ENCODE data around the gene CDK13.

DNA sequence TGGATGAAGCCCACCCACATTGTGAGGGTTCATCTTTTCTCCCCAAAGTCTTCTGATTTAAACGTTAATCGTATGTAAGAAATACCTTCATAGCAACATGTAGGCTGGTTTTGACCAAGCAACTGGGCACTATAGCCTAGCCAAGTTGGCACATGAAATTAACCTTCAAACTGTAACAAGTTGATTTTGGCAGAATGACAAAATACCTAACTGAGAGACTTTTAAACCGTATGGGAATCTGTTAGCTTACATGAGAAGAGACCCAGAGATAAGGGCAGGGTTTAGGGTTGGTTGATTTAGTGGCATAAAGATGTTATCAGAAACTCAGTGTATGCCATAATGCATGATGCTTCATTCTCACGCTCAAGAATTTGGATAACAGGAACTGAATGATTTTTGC is 69.5 kb downstream of the CDK13 start:
- TF ChIP-seq, protein P1, sequence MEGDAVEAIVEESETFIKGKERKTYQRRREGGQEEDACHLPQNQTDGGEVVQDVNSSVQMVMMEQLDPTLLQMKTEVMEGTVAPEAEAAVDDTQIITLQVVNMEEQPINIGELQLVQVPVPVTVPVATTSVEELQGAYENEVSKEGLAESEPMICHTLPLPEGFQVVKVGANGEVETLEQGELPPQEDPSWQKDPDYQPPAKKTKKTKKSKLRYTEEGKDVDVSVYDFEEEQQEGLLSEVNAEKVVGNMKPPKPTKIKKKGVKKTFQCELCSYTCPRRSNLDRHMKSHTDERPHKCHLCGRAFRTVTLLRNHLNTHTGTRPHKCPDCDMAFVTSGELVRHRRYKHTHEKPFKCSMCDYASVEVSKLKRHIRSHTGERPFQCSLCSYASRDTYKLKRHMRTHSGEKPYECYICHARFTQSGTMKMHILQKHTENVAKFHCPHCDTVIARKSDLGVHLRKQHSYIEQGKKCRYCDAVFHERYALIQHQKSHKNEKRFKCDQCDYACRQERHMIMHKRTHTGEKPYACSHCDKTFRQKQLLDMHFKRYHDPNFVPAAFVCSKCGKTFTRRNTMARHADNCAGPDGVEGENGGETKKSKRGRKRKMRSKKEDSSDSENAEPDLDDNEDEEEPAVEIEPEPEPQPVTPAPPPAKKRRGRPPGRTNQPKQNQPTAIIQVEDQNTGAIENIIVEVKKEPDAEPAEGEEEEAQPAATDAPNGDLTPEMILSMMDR (IDR thresholded peaks at IDR 0.05; ENCODE audit: insufficient read depth, low read length) = no peak
- no peak for TF ChIP-seq POLR2AphosphoS5 (IDR thresholded peaks at IDR 0.05; ENCODE audit: low read depth)

All from HL-60 (cell line).